SK-N-SH (cell line): ENCODE data around the gene FAM83F. TPM values are rescaled to one million over a fixed set of nuclear protein-coding genes. Genes with fewer than 3 reads are reported as not detected.

Experiments used
- CTCF ChIA-PET: fragments of 300-600, 350-600 bp; formaldehyde crosslinking; extraction: SDS; loops from one replicate; lab custom pipeline; 2021; lab: Yijun Ruan, JAX
- POLR2A ChIA-PET: fragments of 350-600 bp; sonication (Branson Sonifier 250); formaldehyde crosslinking; extraction: SDS; loops from one replicate; lab custom pipeline; 2020; ENCODE audit warnings: antibody characterized with exemption, inconsistent platforms; lab: Yijun Ruan, JAX
- DNase-seq: peaks from one replicate; pipeline ENCODE4 v3.0.0; 2012
- H2AFZ ChIP-seq: fragments of 200-600 bp; sonication (generic); 2 replicates; pipeline ENCODE4 v1.8.1; 2016; ENCODE audit warnings: antibody characterized with exemption, mild to moderate bottlenecking, low read depth
- H3F3A ChIP-seq: fragments of 200-600 bp; sonication (generic); replicated peaks from 2 replicates; pipeline ENCODE3; 2016; ENCODE audit warnings: antibody characterized with exemption, mild to moderate bottlenecking; ENCODE audit not compliant: insufficient read depth
- H3K27ac ChIP-seq, 2 experiments: fragments of 200-500 bp in 1 of 2; fragments of 200-600 bp in 1 of 2; sonication (Bioruptor generic) in 1 of 2; sonication (generic), shearing (Covaris generic) in 1 of 2; 2 replicates each; pipeline versions ENCODE4 v1.5.1 to v1.6.1; 2014 to 2016; ENCODE audit warnings: low read depth in 2 of 2, inconsistent platforms in 1 of 2, low read length in 1 of 2, mild to moderate bottlenecking in 1 of 2, mixed read lengths in 1 of 2
- H3K27me3 ChIP-seq: fragments of 200-600 bp; sonication (generic), shearing (Covaris generic); 2 replicates; pipeline ENCODE4 v1.6.1; 2016; ENCODE audit warnings: mixed run types; ENCODE audit not compliant: insufficient read depth
- H3K36me3 ChIP-seq, 2 experiments: fragments of 200-500 bp in 1 of 2; fragments of 200-600 bp in 1 of 2; sonication (Bioruptor generic) in 1 of 2; sonication (generic) in 1 of 2; replicated peaks in 1 of 2; 2 replicates each; pipeline versions ENCODE3 to v1.5.1; 2014 to 2016; ENCODE audit warnings: low read length in 1 of 2, mild to moderate bottlenecking in 1 of 2; ENCODE audit not compliant: insufficient read depth in 2 of 2, control insufficient read depth in 1 of 2
- H3K4me1 ChIP-seq, 2 experiments: fragments of 200-500 bp in 1 of 2; fragments of 200-600 bp in 1 of 2; sonication (Bioruptor generic) in 1 of 2; sonication (generic), shearing (Covaris generic) in 1 of 2; 2 replicates each; pipeline versions ENCODE4 v1.5.1 to v1.6.1; 2014 to 2016; ENCODE audit warnings: low read depth in 1 of 2, low read length in 1 of 2, mixed run types in 1 of 2; ENCODE audit not compliant: insufficient read depth in 2 of 2, control insufficient read depth in 1 of 2
- H3K4me2 ChIP-seq: fragments of 200-600 bp; sonication (generic), shearing (Covaris generic); 2 replicates; pipeline ENCODE4 v1.6.1; 2017; ENCODE audit warnings: mixed run types
- H3K4me3 ChIP-seq, 2 experiments: fragments of 200-500 bp in 1 of 2; fragments of 200-600 bp in 1 of 2; sonication (Bioruptor generic) in 1 of 2; sonication (generic), shearing (Covaris generic) in 1 of 2; 2 replicates each; pipeline versions ENCODE4 v1.5.1 to v1.8.1; 2014 to 2016; ENCODE audit warnings: low read depth in 2 of 2, inconsistent platforms in 1 of 2, low read length in 1 of 2, mild to moderate bottlenecking in 1 of 2, mixed read lengths in 1 of 2, moderate library complexity in 1 of 2
- H3K79me2 ChIP-seq: fragments of 200-600 bp; sonication (generic); 2 replicates; pipeline ENCODE4 v1.8.1; 2017; ENCODE audit warnings: mild to moderate bottlenecking; ENCODE audit not compliant: insufficient read depth
- H3K9ac ChIP-seq: fragments of 200-600 bp; sonication (generic); 2 replicates; pipeline ENCODE4 v1.6.1; 2017; ENCODE audit warnings: mixed run types
- H3K9me2 ChIP-seq: fragments of 200-600 bp; sonication (generic); 2 replicates; pipeline ENCODE4 v1.6.1; 2017; ENCODE audit warnings: mixed run types
- H3K9me3 ChIP-seq: fragments of 200-600 bp; sonication (generic); 2 replicates; pipeline ENCODE4 v1.6.1; 2017; ENCODE audit warnings: mixed run types, mild to moderate bottlenecking, moderate library complexity
- H4K20me1 ChIP-seq: fragments of 200-600 bp; sonication (generic); 2 replicates; pipeline ENCODE4 v1.6.1; 2017; ENCODE audit warnings: mild to moderate bottlenecking, mixed run types; ENCODE audit not compliant: insufficient read depth
- FOSL2 ChIP-seq: IDR thresholded peaks from 2 replicates; pipeline ENCODE4 v1.4.0; 2012; ENCODE audit warnings: low read depth, mild to moderate bottlenecking, moderate library complexity, borderline replicate concordance
- JUND ChIP-seq: IDR thresholded peaks from 2 replicates; pipeline ENCODE4 v1.4.0; 2012
- RCOR1 ChIP-seq: fragments of 150-350 bp; IDR thresholded peaks from 2 replicates; pipeline ENCODE4 v1.6.1; 2017; ENCODE audit warnings: antibody characterized with exemption, low read length
- TEAD4 ChIP-seq: IDR thresholded peaks from 2 replicates; pipeline ENCODE4 v1.4.0; 2012; ENCODE audit warnings: mild to moderate bottlenecking, borderline replicate concordance; ENCODE audit not compliant: insufficient read depth
- WGBS: methylation state at CpG from one replicate; pipeline ENCODE4 v1.1.6; 2017; ENCODE audit warnings: low lambda C conversion rate; 5-methylcytosine and 5-hydroxymethylcytosine counted together
- polyA plus RNA-seq, 3 experiments: library from polyadenylated mRNA; depleted of rRNA; stranded (reverse); fragments of >200 nt; gene quantifications; 2 replicates each; pipeline ENCODE4 v1.2.3, GENCODE V29; 2012
- TF ChIP-seq, protein P1 (sequence below): IDR thresholded peaks from 2 replicates; pipeline ENCODE4 v1.6.1; 2012; ENCODE audit warnings: mild to moderate bottlenecking, low read depth, low read length, moderate library complexity

The FAM83F gene
- polyA plus RNA-seq, 1 of the 3 experiments (the other 2 are of a cell fraction): not detected

DNA sequence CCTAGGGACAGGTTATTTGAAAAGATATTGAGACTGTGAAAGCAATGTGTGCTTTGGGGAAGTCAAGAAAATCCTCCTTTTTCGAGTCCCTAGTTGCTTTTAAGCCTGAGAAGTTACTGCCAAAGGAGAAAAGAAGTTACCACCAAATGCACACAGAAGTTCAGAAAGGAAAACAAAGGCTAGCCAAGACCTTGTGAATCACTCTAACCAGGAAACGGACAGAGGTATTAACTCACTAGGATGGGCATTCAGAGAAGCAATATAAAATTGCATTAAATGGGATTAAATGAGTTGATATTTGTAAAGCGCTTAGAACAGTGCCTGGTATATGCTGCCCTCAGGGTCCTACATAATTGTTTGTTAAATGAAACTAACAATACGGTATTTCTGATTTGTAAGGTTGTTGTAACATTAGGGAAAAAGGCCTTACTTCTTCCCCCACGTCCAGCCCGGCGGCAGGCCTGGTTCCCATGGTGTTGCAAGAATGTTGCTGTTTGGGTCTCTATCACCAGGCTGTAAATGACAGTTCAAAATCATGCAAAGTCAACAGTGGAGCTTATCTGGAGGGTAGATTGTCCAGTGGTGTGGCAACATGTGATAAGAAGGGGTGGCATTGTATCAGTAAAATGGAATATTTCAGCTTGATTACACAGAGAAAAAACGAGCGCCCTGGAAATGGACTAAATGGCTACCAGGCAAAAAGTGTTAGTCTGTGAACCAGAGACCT is 27.5 kb upstream of the FAM83F start (continued):
- TF ChIP-seq RCOR1: no peak

DNA sequence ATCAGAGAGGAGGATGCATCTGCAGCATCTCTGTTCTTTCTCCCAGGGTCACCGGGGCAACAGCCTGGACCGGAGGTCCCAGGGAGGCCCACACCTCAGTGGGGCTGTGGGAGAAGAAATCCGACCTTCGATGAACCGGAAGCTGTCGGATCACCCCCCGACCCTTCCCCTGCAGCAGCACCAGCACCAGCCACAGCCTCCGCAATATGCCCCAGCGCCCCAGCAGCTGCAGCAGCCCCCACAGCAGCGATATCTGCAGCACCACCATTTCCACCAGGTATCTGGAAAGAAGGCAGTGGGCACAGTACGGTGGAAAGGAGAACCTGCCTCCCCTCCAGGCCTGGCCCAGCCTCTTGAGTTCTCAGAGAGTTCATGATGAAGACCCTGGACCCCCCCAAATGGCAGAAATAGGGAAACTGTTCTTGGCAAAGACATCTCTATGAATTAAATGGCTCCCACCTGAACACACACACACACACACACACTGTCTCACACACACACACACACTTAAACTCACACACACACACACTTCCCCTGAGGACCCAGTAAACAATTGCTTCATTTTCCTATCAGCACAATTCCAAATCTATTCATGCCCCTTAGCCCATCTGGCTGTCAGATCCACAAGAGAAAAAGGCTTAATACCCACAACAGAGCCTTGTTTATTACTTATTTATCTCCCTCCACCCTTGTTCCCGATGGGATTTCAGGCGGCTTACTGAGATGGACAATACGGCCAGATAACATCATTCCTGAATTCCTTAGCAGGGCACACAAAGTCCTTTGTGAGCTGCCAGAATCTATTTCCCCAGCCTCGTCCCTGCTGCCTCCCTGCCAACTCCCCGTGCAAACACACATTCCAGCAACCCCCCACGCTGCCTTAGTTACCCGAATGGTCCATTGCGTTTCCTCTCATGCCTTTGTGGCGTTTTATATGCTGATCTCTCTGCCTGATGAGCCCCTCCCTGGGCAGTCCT is 26.5 kb upstream of the FAM83F start:
- no peaks in the 10 kb centered on the region for H3K27me3 ChIP-seq
- no peaks in the 10 kb centered on the region for H3K9me3 ChIP-seq
- TF ChIP-seq TEAD4 (0 out of 2 replicates have a peak, but pooled peaks have one; percentile 14), FOSL2 (no peak)
- no peaks in the 10 kb centered on the region for H3K79me2 ChIP-seq
- ChIA-PET CTCF (no interaction called here), POLR2A (interaction anchor here (1.4 kb wide), 1 partner anchor 9 kb away, joined by 3 read pairs; no protein-coding TSS in a partner anchor)
- H3K4me1 ChIP-seq: peaks cover 0 to 5% of the 10 kb centered on the region in 2 experiments; a peak in 2 of 4 replicates
- H3F3A ChIP-seq: no peaks in the 10 kb centered on the region
- H3K36me3 ChIP-seq: no peaks in the 10 kb centered on the region
- DNase-seq: peak; percentile 17
- no peak overlapping the region for H3K4me3 ChIP-seq
- H4K20me1 ChIP-seq: no peaks in the 10 kb centered on the region
- no peak overlapping the region for H3K4me2 ChIP-seq
- WGBS: 52% methylated on average over 11 of the region's 20 CpGs
- H3K27ac ChIP-seq: no peak overlapping the region
- H3K9ac ChIP-seq: no peak overlapping the region
- no peaks in the 10 kb centered on the region for H3K9me2 ChIP-seq
- H2AFZ ChIP-seq: no peak overlapping the region

DNA sequence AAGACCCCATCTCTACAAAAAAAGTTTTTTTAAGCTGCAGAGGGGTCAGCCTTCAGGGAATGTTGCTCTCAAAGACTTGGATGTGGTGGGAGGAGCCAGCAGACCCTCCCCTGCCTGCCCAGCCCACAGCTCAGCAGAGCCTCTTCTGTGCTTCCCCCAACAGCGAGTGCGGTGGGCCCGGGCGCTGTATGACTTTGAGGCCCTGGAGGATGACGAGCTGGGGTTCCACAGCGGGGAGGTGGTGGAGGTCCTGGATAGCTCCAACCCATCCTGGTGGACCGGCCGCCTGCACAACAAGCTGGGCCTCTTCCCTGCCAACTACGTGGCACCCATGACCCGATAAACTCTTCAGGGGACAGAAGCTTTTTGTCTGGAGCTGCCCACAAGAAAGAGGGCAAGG is 24.0 kb upstream of the FAM83F start:
- Histone ChIP-seq H3K36me3 (no peaks in the 10 kb centered on the region), H3K79me2 (no peaks in the 10 kb centered on the region), H3K4me3 (no peak overlapping the region), H3F3A (no peaks in the 10 kb centered on the region), H4K20me1 (no peaks in the 10 kb centered on the region), H3K27me3 (no peaks in the 10 kb centered on the region), H3K9me2 (no peaks in the 10 kb centered on the region), H3K4me1 (peaks cover 0 to 5% of the 10 kb centered on the region in 2 experiments; a peak in 2 of 4 replicates), H3K4me2 (no peak overlapping the region), H3K9ac (no peak overlapping the region), H3K27ac (no peak overlapping the region), H3K9me3 (no peaks in the 10 kb centered on the region), H2AFZ (no peak overlapping the region)
- CTCF ChIA-PET: no interaction called here
- no peak for DNase-seq
- TF ChIP-seq, protein P1, sequence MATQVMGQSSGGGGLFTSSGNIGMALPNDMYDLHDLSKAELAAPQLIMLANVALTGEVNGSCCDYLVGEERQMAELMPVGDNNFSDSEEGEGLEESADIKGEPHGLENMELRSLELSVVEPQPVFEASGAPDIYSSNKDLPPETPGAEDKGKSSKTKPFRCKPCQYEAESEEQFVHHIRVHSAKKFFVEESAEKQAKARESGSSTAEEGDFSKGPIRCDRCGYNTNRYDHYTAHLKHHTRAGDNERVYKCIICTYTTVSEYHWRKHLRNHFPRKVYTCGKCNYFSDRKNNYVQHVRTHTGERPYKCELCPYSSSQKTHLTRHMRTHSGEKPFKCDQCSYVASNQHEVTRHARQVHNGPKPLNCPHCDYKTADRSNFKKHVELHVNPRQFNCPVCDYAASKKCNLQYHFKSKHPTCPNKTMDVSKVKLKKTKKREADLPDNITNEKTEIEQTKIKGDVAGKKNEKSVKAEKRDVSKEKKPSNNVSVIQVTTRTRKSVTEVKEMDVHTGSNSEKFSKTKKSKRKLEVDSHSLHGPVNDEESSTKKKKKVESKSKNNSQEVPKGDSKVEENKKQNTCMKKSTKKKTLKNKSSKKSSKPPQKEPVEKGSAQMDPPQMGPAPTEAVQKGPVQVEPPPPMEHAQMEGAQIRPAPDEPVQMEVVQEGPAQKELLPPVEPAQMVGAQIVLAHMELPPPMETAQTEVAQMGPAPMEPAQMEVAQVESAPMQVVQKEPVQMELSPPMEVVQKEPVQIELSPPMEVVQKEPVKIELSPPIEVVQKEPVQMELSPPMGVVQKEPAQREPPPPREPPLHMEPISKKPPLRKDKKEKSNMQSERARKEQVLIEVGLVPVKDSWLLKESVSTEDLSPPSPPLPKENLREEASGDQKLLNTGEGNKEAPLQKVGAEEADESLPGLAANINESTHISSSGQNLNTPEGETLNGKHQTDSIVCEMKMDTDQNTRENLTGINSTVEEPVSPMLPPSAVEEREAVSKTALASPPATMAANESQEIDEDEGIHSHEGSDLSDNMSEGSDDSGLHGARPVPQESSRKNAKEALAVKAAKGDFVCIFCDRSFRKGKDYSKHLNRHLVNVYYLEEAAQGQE: no peak
- no peak for TF ChIP-seq JUND
- WGBS: no CpG with 5 or more reads among the region's 10 CpGs
- POLR2A ChIA-PET: no interaction called here
